Lung microvascular endothelial cell (primary cell): ENCODE measurements around the gene RHBDL3. TPM values are rescaled to one million over a fixed set of nuclear protein-coding genes. Genes with fewer than 3 reads are reported as not detected.
"Not testable (repeated sequence)": the region's sequence is repeated elsewhere in the genome, so short reads cannot be mapped to it uniquely, and the experiment has no call there.

ENCODE experiments used
- DNase-seq, 2 donors: peaks; one replicate each; pipeline versions ENCODE4 v3.0.0 to v3.0.0-alpha.2; 2010; ENCODE audit warnings: low read depth in 2 of 2
- total RNA-seq: library from RNA; depleted of rRNA; stranded (reverse); fragments of >200 nt; gene quantifications from 2 replicates; pipeline ENCODE4 v1.2.1, GENCODE V29; 2014

RHBDL3 gene, protein sequence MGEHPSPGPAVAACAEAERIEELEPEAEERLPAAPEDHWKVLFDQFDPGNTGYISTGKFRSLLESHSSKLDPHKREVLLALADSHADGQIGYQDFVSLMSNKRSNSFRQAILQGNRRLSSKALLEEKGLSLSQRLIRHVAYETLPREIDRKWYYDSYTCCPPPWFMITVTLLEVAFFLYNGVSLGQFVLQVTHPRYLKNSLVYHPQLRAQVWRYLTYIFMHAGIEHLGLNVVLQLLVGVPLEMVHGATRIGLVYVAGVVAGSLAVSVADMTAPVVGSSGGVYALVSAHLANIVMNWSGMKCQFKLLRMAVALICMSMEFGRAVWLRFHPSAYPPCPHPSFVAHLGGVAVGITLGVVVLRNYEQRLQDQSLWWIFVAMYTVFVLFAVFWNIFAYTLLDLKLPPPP
- under 0.01 TPM in 1 of 2 replicates, not detected in the other for total RNA-seq

DNA sequence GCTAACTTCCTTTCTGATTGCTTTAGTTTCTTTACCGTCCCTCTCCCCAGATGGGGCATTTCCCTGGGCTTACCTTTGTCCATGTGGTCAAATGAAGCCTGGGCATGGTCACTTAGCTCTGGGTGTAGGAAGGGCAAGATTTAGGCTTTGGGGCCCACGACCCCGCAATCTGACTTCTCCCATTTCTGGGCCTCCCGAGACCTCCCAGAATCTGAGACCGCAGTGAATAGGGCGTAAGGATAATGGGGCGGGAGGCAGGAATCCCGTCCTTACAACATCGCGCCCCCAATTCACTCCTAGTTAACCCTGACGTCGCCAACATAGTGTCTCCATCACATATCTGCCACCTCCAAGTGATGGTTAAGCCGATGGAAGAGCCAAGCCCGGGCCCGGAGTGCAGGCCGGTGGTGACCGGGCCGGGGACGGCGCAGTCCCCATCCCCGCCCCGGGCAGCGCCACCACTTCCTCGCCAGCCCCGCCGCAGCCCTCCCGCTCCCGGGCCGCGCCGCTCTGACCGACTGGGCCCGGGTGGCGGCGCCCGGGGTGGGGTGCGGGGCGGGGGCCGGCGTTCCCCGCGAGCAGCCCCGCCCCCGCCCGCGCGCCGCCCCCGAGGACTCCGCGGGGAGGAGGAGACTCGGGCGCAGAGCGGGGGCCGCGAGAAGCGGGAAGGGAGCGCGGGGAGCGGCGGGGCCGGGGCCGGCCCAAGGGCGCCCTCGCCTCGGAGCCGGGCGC, at the start of gene RHBDL3:
Gene RHBDL3 (plus strand): TSS at position 641 of the 732 bp plus-strand sequence. CDS start 358 bp downstream, outside the sequence.
- no peak for DNase-seq

DNA sequence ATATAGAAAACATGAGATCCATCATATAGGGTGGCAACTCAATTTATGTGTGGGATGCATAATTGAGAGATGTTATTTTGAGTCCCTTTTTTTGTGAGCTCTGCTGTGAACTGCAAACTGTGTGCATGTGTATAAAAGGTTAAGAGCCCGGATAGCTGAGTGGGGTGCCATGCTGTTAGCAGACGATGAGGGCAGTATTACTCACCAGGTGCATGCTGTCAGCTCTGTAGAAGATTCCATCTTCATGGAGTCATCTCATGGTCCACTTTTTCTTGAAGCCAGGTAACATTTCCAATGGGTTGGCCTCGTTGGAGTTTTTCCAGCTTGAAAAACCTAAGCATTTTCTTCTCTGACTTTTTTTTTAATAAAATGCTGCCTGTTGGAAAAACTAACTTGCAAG, 43.0 kb upstream of the RHBDL3 start:
- no peak for DNase-seq

DNA sequence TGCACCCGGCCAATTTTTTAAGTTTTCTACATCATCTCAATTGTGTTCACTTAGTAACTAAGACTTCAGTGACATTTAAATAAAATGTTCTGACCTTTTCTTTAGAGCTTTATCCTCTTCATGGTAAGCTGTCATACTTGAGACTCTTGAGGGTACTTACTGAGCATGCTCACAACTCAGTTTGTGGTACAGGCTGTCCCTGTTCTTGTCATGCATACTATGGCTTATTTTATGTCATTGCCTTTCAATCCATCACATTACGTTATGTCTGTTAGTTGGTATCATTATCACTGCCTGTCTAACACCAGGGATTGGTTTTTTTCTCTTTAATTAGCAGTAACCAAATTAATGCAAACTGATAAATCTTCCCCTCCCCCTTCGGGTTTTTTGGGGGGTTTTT, 41.9 kb upstream of the RHBDL3 start:
- no peak for DNase-seq

- no peak for DNase-seq
These were observed 38.7 kb upstream of the RHBDL3 start for GRCh38 chr17:32226886-32227285.

GRCh38 chr17:32227910-32228309, 37.7 kb upstream of the RHBDL3 start:
- DNase-seq, result no peak

- no peak for DNase-seq
These were observed 30.0 kb upstream of the RHBDL3 start for GRCh38 chr17:32235588-32235987.

DNA sequence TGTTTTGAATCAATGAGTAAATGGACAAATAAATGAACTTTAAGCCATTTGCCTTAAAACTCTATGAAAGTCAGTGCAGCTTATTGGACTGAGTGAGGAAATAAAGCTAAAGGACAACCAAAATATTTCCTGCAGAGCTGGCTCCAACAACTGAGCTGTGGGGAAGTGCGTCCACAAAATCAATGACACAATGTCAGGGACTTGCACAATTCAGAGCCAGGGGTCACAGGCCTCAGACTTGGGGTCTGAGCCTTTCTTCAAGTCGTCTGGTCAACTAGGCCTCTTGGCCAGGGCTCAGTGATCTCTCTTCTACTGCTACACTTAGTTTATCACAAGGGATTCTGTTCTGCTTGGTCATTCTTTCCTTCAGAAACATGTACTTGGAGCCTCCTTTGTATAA, 26.2 kb upstream of the RHBDL3 start:
- DNase-seq, result no peak

- no peak for DNase-seq
These were observed 24.9 kb upstream of the RHBDL3 start for GRCh38 chr17:32240750-32241149.

DNA sequence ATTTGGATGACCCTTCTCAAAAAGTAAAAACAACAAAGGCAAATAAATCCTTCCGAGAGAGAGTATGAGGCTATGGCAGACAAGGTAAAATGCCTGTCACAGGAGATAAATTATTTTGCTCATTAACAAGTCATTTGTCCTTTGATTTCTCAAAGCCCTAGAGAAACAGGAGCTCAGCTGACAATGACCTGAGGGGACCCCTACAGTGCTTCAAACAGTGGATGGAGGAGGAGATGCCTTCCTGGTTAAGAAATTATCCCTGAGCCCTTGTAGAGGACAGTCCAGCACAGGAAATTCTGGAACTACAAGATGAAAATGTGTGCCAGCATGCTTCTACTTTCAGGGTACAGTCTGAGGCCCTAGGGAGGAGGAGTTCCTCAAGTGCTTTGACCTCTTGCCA, 24.0 kb upstream of the RHBDL3 start:
- DNase-seq, result no peak

GRCh38 chr17:32249475-32249874, 16.2 kb upstream of the RHBDL3 start:
- no peak for DNase-seq

- peak; percentile 75 to 81 for DNase-seq
These were observed 12.5 kb upstream of the RHBDL3 start for GRCh38 chr17:32253117-32253611.

- no peak for DNase-seq
These were observed 9.5 kb upstream of the RHBDL3 start for GRCh38 chr17:32256012-32256700.

- DNase-seq, result no peak
These were observed 9.0 kb upstream of the RHBDL3 start for GRCh38 chr17:32256701-32257019.

- no peak for DNase-seq
These were observed 7.1 kb upstream of the RHBDL3 start for GRCh38 chr17:32258383-32259140.

GRCh38 chr17:32259586-32259985, 6.0 kb upstream of the RHBDL3 start:
- DNase-seq, result peak in 1 of 2 donors; percentile 47

GRCh38 chr17:32261417-32261736, 4.3 kb upstream of the RHBDL3 start:
- DNase-seq, result no peak

DNA sequence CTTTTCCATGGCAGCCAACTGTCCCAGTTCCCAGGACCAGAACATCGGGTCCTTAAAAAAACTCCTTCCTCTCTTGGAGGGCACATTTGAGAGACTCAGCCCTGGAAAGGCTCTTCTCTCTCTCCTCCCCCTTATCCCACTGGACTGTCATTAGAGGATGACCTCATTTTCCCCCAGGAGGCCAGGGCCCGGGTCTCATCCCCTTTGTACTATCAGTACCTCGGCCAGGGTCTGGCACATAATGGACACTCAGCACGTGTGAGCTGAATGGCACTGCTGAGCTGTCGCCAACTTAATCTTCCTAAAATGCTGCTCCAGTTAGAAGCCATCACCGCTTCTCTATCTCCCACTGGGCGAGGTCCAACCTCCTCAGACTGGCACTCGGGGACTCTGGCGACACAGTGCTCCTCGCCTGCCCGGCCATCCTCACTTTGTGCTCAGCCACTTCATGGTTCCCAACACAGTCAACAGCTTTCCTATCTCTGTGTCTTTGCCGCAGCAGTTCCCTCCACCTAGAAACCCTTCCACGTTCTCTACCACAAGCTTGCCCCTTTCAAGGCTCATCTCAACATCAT, 3.6 kb upstream of the RHBDL3 start:
- no peak for DNase-seq

DNA sequence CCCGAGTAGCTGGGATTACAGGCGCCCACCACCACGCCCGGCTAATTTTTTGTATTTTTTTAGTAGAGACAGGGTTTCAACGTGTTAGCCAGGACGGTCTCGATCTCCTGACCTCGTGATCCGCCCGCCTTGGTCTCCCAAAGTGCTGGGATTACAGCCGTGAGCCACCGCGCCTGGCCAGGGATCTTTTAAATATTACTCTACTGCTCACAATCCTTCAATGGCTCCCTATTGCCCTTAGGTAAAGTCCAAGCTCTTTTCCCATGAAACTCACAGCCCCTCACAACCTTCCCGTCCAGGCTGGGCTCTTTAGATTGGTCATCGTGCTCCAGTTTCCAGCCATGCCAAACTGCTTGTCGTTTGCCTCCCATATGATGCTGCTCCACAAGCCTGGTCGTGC, 2.1 kb upstream of the RHBDL3 start:
- not testable (repeated sequence) for DNase-seq

- DNase-seq, result no peak
These were observed 1.4 kb upstream of the RHBDL3 start for GRCh38 chr17:32264140-32264799.

GRCh38 chr17:32264823-32265191, 825 bp upstream of the RHBDL3 start:
- no peak for DNase-seq

GRCh38 chr17:32266051-32266388, 388 bp downstream of the RHBDL3 start:
- DNase-seq, result no peak
